ENCODE results near the gene TAF3.
"Not testable (repeated sequence)": the region's sequence is repeated elsewhere in the genome, so short reads cannot be mapped to it uniquely, and the experiment has no call there.

TAF3 gene

DNA sequence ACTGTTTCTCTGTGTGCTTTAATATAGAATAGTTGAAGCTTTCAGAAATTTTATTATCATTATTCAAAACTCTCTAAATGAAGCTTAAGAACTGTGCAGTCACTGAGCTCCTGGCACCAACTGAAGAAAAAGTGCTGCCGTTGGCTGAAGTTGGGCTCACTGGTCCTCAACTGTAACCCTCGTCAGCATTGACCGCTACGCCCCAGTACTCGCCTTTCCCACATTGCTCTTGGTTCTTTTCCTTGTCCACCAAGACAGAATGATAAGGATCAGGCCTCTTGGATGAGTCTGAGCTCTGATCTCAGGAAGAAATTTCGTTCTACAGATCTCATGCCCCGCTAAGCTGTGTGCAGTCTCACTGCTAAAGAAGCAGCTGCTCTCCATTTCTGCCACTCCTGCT is 7.9 kb upstream of the TAF3 start:
- no peak for DNase-seq (ENCODE audit: low read depth in 1 of 2, low spot score in 1 of 2)

DNA sequence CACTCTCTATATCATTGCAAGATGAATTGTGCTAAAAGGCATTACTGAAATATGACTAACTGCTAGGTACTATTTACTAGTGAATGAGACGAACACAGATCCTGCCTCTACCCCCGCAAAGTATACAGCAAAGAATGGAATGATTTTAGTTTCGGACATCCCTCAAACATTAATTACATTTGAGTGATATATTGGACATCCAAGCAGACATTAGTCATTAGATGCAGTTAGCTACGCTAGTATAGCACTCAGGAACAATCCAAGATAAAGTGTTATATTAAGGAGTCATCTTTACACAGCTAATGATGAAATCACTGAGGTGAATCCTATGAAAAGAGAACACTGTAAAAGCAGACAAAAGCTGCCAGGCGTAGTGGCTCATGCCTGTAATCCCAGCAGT is 7.3 kb upstream of the TAF3 start:
- no peak for DNase-seq (ENCODE audit: low read depth in 1 of 2, low spot score in 1 of 2)

DNA sequence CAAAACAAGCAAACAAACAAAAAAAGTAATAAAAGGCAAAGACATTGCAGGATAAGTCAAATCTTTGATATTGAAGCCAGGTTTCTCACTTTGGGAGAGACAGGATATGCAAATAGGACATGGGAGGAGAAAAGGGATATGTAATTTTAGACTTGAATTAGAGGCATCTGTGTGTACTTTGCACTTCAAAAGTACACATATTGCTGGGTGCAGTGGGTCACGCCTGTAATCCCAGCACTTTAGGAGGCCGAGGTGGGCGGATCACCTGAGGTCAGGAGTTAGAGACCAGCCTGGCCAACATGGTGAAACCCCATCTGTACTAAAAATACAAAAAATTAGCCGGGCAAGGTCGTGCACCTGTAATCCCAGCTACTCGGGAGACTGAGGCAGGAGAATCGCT is 6.6 kb upstream of the TAF3 start:
- DNase-seq (ENCODE audit: low read depth in 1 of 2, low spot score in 1 of 2): not testable (repeated sequence)

DNA sequence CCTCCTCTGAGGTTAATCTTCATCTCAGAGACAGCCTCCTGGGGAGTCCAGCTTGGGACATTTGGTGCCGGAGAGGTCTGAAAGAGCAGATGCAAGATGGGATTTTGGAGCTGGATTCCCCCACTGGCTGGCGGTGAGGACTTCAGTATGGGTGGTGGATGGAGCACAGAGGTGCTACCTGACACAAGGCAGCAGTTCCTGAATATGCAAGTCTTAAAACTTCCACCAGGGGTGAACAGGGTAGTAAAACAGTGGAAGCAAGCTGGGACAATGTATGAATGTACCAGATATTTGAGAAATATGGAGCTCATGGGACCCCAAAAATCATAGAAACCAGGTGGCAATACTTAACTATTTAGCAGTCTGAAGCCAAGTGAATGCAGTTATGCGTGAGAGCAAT is 4.8 kb upstream of the TAF3 start:
- DNase-seq (ENCODE audit: low read depth in 1 of 2, low spot score in 1 of 2): no peak

DNA sequence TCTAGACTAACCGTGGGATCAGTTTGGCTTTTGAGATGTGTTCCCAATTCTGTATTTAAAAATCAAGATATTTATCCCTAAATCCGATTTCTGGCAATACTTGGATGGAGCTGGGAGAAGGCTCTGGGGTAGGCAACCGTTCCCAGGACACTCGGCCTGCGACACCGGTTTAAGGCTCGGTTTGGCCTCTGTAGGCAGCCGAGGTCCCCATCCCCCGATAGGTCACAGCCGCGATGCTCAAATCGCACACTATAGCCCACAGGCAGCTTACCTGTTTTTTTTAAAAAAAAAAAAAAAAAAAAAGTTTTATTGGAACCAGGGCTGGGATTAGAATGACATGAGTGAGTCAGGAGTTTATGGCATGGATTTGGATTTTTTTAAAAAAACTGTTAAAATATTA is 729 bp upstream of the TAF3 start:
- no peak for DNase-seq (ENCODE audit: low read depth in 1 of 2, low spot score in 1 of 2)

DNA sequence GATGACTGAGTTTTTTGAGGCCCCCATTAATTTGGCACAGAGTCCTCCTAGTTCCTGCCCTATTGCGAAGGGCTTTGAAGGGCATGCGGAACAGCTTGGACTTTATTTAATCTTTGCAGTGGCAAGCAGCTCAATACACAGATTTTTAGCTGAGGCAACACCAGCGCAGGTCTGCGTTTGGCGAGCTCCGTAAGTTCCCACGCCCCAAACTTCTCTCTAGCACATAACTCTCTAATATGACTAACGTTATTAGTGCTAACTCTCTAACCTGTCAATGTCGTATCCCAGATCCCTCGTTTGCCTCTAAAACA is 366 bp upstream of the TAF3 start:
- no peak for DNase-seq (ENCODE audit: low read depth in 1 of 2, low spot score in 1 of 2)

DNA sequence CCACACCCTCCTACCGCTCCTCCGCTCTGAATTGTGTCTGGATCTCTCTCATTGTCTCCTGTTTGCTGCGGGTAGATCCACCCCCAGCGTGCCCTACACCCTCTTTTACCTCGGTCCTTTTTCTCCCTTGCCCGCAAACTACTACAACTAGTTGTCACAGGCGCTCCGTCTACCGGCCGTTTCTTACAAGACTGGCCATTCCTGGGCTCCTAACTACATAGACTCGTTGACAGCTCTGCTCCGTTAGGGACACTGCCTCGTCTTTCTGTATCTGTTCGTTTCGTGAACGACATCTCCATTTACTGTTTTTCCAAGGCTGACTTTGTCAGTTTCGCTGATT is 786 bp downstream of the TAF3 start:
- no peak for DNase-seq (ENCODE audit: low read depth in 1 of 2, low spot score in 1 of 2)

DNA sequence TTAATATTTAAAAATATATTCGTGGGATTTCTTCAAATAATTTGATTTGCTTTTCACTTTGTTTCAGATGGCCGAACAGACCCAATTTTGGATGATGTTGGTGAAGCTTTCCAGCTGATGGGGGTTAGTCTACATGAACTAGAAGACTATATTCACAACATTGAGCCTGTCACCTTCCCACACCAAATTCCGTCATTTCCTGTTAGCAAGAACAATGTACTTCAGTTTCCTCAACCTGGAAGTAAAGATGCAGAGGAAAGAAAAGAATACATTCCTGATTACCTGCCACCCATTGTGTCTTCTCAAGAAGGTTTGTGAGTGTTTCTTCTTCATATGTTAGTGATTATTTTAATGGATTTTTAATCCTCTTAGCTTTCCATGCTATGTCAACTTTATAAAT is 5.9 kb downstream of the TAF3 start:
- DNase-seq (ENCODE audit: low read depth in 1 of 2, low spot score in 1 of 2): no peak

DNA sequence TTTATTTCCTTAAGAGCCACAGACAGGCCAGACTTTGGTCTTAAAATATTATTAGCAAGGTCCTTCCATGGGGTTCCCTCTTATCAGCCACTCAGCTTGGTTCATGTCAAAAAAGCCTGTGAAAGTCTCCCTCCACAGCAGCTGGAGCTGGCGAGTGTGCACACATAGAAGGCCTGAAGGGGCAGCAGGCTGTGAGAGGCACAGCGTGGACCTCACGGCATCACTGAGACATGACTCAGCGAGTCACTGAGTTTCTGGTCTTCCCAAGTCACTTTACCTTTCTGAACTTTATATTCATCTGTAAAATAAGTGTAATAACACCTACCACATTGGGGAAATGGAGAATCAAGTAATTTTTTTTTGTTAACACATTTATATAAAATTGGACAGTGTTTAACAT is 8.7 kb downstream of the TAF3 start:
- DNase-seq (ENCODE audit: low read depth in 1 of 2, low spot score in 1 of 2): no peak

DNA sequence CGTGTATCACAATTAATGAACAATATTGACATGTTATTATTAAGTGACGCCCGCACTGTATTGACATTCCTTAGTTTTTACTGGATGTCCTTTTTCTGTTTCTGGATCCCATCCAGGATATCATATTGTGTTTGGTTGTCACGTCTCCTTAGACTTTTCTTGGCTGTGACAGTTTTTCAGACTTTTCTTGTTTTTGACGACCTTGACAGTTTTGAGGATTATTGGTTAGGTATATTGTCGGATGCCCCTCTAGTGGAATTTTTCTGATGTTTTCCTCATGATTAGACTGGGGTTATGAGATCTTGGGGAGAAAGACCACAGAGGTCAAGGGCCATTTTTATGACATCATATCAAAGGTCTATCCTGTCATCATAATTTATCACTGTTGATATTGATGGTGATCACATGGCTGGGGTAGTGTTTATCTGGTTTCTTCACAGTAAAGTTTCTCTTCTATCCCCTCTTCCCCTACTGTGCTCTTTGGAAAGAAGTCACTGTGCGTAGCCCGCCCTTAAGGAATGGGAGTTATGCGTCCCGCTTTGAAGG is 11.1 kb downstream of the TAF3 start:
- no peak for DNase-seq (ENCODE audit: low read depth in 1 of 2, low spot score in 1 of 2)

DNA sequence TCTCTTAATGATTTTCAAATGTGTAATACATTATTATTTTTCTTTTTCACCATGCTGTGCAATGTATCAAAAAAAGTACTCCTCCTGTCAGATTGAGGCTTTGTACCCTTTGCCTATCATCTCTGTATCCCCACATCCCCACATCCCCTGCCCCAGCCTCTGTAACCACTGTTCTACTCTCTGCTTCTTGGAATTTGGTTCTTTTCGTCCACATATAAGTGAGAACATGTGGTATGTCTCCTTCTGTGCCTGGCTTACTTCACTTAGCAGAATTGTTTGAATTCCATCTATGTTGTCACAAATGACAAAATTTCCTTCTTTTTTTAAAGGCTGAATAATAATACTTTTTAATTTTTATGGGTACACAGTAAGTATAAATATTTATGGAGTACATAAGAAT is 13.8 kb downstream of the TAF3 start:
- no peak for DNase-seq (ENCODE audit: low read depth in 1 of 2, low spot score in 1 of 2)

DNA sequence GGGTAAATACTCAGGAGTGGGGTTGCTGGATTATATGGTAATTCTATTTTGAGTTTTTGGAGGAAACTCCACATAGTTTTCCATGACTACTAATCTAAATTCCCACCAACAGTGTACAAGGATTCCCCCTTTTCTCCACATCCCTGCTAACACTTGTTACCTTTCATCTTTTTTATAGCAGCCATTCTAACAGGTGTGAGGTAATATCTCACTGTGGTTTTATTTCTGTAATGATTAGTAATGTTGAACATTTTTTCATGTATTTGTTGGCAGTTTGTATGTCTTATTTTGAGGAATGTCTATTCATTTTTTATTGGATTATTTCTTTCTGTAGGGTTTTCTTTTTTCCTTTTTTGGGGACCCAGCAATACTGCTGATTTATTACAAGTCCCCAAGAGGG is 14.9 kb downstream of the TAF3 start:
- no peak for DNase-seq (ENCODE audit: low read depth in 1 of 2, low spot score in 1 of 2)

DNA sequence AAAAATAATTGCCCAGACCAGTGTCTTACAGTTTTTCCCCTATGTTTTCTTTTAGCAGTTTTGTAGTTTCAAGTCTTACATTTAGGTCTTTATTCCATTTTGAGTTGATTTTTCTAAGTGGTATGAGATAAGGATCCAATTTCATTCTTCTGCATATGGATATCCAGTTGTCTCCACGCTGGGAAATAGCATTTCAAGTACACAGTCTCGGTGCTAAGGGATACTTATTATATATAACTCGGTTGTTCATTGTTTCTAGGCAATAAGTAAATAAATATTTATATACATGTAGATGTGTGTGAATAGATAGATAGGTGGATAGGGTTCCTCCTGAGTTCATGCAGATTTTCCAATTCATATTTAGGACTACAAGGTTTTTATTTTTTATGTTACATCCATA is 16.0 kb downstream of the TAF3 start:
- DNase-seq (ENCODE audit: low read depth in 1 of 2, low spot score in 1 of 2): no peak

DNA sequence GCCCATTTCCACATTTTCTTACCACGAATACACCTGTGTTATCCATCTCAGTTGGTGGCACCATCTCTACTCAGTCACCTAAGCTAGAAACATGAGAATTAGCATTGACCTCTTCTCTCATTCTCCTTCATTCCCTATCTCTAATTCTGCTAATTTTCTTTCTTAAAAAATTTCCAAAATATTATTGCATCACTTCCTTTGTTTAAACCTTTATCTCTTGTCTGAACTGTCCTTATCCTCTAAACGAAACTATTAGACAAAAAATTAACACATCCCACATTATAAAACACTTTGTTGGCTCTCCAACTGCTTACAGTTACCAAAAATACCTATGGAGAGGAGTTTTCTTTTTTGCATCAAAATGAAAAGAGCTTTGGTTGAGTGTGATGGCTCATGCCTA is 18.3 kb downstream of the TAF3 start:
- DNase-seq (ENCODE audit: low read depth in 1 of 2, low spot score in 1 of 2): no peak

DNA sequence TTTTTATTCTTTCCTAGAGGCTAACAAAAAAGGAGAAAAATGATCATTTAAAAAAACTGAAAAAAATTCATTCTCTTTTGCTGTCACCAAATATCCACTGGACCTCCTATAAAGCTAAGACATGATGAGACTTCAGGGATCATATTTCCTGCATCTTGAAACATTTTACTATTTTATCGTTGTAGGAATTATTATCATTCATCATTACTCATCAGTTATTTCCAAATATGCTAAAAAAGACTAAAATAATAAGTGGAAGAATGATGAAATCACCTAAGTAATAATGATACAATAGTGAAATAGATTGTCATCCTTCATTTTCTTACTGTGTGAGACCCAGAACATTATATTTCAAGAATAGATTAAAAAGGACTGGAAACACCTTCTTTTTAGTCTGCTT is 28.3 kb downstream of the TAF3 start:
- DNase-seq (ENCODE audit: low read depth in 1 of 2, low spot score in 1 of 2): no peak

DNA sequence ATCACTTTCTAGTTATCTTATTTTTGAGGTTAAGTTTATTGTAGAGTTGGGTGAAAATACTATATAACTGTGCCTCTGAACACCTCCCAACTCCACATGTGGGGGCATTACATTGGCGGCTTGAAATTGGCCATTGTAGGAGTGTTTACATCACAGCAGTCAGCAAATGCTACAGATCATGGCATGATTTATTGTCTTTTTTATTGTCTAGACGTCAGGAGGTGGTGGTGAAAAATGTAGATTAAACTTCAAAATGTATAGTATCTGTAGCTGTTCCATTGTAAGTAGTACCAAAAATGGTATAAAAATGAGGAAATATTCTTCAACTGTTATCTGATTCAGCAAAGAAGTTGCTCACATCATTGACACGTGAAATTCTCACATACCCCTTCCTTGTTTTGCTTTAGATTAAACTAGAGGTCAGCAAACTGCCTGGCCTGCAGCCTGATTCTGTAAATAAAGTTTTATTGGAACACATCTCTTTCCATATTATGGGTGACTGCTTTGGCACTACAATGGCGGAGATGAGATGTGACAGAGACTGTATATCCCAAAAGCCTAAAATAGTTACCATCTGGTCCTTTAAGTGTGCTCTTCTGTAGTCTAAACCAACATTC is 35.0 kb downstream of the TAF3 start:
- DNase-seq (ENCODE audit: low read depth in 1 of 2, low spot score in 1 of 2): no peak

DNA sequence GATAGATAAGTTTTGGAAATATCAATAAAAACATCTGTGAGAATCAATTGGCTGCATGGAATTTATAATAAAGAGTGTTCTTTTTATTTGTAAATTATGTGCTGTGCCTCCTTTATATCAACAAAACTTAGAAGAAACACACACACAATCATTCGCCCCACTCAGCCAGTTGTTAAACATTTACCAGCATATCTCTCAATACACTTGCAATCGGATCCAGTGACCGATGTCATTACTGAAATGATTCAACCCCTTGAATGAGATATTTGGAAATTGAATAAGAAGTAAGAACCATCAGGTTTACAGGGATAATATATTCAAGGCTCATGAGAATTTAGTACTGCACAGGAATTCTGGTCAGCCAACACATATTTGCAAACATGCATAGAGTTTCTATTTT is 35.6 kb downstream of the TAF3 start:
- no peak for DNase-seq (ENCODE audit: low read depth in 1 of 2, low spot score in 1 of 2)

DNA sequence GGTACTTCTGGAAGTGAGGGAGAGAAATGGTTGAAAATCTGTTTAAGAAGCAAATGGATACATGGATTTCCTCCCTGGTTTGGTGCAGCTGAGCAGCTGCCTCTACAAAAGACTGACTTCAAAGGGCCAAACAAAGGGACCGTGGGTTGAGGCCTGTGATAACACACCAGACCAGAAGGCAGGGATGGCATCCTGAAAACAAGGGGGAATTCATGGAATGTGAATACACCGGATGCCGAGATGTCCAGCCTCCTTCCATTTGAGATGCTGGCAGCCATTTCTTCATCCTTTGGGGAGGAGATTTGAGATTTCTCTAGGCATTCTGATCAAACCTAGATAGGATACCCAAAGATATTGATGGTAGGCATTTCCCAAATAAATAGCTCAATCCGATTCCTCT is 36.9 kb downstream of the TAF3 start:
- no peak for DNase-seq (ENCODE audit: low read depth in 1 of 2, low spot score in 1 of 2)

DNA sequence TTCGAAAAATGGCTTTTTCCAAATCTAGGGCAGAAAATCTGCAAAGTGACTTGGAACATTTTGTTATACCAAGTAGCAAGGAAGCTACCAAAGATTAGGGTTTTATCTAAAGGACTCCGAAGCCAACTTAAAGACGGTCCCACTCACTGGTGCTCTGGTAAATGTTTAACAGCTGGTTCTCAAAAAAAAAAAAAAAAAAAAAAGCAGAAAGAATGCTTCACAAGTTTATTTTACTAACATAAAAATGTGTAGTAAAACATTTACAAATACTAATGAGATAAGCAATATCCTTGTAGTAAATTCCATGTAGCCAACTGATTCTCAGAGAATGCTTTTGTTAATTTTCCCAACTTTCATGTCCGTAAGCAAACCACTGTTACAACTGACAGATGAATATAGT is 38.4 kb downstream of the TAF3 start:
- DNase-seq (ENCODE audit: low read depth in 1 of 2, low spot score in 1 of 2): no peak

DNA sequence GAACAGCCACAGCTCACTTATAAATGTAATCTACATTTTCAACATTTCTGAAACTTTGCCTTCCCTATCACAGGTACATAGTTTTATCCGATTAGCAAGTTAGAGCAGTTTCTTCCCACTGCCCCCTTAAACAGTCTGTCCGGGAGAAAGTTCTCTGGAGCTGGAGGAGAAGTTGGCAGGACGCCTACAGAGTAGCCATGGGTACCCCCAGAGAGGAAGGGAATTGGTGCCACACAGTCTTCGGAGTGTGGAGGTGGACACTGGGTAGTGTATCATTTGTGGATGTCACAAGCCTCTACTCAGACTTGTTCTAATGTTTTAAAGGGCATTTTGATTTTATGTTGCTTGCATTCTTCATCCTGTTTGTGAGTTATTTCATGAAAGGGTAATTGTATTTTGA is 39.0 kb downstream of the TAF3 start:
- DNase-seq (ENCODE audit: low read depth in 1 of 2, low spot score in 1 of 2): no peak

DNA sequence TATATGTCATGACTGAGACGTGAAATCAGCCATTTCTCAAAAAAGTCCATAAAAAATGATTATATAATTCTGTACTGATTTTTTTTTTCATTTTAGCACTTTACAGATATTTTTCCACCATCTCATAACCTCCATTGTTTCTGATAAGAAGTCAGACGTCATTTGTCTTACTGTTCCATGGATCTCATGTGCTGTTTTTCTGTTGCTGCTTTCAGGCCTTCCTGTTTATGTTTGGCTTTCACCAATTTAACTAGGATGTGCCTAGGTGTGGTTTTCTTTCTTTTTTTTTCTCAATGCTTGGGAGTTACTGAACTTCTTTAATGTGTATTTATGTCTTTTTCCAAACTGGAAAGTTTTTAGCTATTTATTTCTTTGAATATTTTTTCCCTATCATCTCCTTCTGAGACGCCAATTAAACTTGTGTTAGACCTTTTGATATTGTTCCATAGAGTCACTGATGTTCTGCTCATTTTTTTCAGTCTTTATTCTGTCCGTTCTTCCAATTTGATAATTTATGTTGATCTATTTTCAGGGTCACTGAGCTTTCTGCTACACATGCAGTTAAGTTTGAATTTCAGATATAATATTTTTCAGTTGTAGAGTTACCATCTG is 43.3 kb downstream of the TAF3 start:
- DNase-seq (ENCODE audit: low read depth in 1 of 2, low spot score in 1 of 2): no peak

DNA sequence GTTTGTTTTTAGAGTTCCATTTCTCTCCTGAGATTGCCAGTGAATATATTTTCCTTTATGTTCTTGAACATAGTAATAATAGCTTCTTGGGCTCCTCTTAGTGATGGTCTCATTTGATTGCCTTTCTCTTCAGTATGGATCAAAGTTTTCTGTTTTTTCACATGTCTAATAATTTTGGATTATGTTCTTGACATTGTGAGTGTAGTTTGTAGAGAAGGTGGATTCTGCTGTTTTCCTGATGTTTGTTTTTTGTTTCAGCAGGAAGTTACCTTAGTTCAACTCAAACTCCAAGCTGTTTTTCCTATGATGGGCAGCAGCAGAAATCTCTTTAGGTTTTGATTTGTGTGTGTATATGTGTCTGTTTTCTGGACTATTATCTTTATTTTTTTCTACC is 43.8 kb downstream of the TAF3 start:
- no peak for DNase-seq (ENCODE audit: low read depth in 1 of 2, low spot score in 1 of 2)

DNA sequence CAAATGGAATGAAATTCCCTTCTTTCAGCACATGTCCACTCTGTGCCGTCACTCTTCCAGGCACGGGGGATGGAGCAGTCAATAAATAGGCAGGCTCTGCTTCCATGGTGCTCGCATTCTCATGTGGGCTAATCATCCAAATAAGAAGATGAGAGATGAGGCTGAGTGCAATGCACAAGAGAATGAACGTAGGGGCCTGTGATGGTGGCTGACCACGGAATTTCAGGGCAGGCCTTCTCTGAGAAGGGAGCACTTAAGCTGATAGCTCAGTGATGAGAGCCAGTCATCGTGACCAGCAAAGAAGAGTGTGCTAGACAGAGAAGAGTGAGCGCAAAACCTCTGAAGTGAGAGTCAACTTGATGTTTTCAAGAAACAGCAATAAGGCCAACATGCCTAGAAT is 47.9 kb downstream of the TAF3 start:
- DNase-seq (ENCODE audit: low read depth in 1 of 2, low spot score in 1 of 2): no peak

DNA sequence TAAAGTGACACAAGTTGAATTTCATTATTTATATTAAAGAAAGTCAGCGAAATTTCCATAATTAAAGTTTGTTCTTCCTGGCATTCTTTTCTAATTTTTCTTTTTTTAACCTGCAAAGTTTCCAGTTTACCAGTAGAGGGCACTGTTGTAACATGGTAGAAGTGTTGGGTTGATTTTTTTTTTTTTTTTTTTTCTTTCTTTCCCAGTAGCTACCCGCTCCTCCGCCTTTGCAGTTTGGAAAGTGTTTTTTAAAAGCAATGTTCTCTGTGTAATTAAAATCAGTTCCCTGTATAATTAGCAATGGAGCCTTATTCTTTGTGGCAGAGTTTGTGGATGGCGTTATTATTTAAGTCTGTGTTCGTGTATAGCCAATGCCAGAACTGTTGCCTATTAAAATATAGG is 53.7 kb downstream of the TAF3 start:
- no peak for DNase-seq (ENCODE audit: low read depth in 1 of 2, low spot score in 1 of 2)
